Measurements from ENCODE around the gene HKDC1.

HKDC1 gene

GRCh38 chr10:69261184-69261583 is 41.1 kb downstream of the HKDC1 start:
- TF ChIP-seq, protein P1, sequence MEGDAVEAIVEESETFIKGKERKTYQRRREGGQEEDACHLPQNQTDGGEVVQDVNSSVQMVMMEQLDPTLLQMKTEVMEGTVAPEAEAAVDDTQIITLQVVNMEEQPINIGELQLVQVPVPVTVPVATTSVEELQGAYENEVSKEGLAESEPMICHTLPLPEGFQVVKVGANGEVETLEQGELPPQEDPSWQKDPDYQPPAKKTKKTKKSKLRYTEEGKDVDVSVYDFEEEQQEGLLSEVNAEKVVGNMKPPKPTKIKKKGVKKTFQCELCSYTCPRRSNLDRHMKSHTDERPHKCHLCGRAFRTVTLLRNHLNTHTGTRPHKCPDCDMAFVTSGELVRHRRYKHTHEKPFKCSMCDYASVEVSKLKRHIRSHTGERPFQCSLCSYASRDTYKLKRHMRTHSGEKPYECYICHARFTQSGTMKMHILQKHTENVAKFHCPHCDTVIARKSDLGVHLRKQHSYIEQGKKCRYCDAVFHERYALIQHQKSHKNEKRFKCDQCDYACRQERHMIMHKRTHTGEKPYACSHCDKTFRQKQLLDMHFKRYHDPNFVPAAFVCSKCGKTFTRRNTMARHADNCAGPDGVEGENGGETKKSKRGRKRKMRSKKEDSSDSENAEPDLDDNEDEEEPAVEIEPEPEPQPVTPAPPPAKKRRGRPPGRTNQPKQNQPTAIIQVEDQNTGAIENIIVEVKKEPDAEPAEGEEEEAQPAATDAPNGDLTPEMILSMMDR (conservative IDR thresholded peaks at IDR 0.05; ENCODE audit: low read depth, low read length), result no peak
- no peak for DNase-seq (ENCODE audit: low read depth)
- H3K4me3 ChIP-seq (ENCODE audit: low read length), result no peak overlapping the region

DNA sequence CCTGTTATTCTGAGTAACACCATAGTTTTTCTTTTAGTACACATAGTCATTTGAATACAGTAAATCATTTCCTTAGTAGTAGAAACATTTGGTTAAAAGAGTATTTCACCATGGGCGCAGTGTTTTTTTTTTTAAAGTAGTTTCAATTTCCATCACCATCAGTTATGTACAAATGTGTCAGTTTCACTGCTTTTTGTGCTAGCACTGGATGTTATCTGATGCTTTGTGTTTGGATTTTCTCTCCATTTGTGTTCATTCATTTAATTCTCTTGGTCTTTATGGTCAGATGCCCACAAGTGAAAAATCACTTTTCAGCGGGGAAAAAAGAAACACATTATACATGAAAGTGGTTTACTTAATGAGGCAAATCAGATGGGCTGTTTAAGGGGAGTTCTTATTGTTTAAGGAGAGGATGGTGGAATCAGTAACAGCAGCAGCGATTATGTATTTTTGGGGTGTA is 42.2 kb downstream of the HKDC1 start:
- no peak overlapping the region for H3K4me3 ChIP-seq (ENCODE audit: low read length)
- no peak for DNase-seq (ENCODE audit: low read depth)
- TF ChIP-seq, protein P1 (conservative IDR thresholded peaks at IDR 0.05; ENCODE audit: low read depth, low read length), result no peak

DNA sequence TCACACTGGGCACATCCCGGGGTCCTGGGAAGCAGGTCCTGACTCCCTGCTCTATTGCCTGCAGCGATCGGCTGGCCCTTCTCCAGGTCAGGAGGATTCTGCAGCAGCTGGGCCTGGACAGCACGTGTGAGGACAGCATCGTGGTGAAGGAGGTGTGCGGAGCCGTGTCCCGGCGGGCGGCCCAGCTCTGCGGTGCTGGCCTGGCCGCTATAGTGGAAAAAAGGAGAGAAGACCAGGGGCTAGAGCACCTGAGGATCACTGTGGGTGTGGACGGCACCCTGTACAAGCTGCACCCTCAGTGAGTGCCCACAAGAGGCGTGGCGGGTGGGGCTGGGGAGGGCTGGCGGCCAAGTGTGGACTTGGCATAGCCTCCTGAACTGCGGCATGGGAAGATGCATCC is 45.4 kb downstream of the HKDC1 start:
- no peak for DNase-seq (ENCODE audit: low read depth)
- H3K4me3 ChIP-seq (ENCODE audit: low read length), result no peak overlapping the region
- TF ChIP-seq, protein P1 (conservative IDR thresholded peaks at IDR 0.05; ENCODE audit: low read depth, low read length), result no peak

DNA sequence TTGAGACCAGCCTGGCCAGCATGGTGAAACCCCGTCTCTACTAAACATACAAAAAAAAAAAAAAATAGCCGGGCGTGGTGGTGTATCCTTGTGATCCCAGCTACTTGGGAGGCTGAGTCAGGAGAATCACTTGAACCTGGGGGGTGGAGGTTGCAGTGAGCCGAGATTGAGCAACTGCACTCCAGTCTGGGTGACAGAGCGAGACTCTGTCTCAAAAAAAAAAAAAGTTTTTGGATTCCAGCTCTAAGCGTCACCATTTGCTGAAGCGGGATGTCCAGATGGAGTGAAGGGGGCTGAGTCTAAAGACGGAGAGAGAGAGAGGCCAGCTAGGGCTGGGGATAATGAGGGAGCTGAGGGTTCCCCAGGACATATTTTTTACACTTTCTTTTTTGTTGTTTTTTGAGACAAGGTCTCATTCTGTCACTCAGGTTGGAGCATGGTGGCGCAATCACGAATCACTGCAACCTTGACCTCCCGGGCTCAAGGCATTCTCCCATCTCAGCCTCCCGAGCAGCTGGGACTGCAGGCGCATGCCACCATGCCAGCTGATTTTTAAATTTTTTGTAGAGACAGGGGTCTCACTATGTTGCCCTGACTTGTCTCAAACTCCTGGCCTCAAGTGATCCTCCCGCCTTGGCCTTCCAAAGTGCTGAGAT is 48.8 kb downstream of the HKDC1 start:
- no peak overlapping the region for H3K4me3 ChIP-seq (ENCODE audit: low read length)
- no peak for DNase-seq (ENCODE audit: low read depth)
- TF ChIP-seq, protein P1 (conservative IDR thresholded peaks at IDR 0.05; ENCODE audit: low read depth, low read length), result no peak

DNA sequence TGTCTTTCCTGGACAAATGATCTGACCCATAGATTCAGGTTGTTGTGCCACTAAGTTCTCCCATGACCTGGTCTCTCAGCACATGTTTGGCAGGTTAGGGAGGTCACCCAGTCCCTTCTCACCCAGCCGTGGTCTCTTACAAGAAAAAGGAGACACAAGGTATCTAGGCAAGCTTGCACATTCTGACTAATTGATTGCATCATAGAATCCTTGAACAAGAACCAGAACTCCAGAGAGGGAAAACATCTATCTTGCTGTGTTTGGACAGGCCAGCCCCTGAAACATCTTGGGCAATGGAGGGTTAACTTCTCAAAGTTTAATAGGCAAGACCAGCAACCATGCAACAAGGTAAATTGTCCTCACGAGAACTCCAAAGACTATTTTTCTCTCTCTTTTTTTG is 49.6 kb downstream of the HKDC1 start:
- DNase-seq (ENCODE audit: low read depth), result no peak
- TF ChIP-seq, protein P1 (conservative IDR thresholded peaks at IDR 0.05; ENCODE audit: low read depth, low read length), result no peak
- H3K4me3 ChIP-seq (ENCODE audit: low read length), result no peak overlapping the region

- H3K4me3 ChIP-seq (ENCODE audit: low read length), result no peak overlapping the region
- TF ChIP-seq, protein P1 (conservative IDR thresholded peaks at IDR 0.05; ENCODE audit: low read depth, low read length), result no peak
- DNase-seq (ENCODE audit: low read depth), result no peak
Observed at GRCh38 chr10:69270990-69271389, 50.9 kb downstream of the HKDC1 start.

DNA sequence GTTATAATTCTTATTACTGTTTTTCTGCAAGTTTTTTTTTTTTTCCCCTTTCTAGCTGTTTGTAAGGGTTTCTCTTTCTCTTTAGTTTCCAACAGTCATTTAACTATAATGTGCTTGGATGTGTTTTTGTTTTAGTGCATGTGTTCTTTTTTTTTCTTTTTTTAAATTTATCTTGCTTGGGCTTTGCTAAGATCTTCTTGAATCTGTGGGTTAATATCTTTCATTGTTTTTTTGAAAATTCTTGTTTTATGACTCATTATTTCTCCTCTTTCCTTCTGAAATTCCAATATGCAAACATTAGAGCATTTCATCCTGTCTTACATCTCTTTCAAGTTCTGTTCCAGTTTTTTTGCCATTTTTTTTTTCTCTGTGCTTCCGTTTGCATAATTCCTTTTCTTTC is 52.5 kb downstream of the HKDC1 start:
- DNase-seq (ENCODE audit: low read depth), result no peak
- H3K4me3 ChIP-seq (ENCODE audit: low read length), result no peak overlapping the region
- TF ChIP-seq, protein P1 (conservative IDR thresholded peaks at IDR 0.05; ENCODE audit: low read depth, low read length), result no peak
